Neural crest cell (in vitro differentiated cells): Measurements from ENCODE around the gene SLC17A9. TPM values are rescaled to one million over a fixed set of nuclear protein-coding genes. Genes with fewer than 3 reads are reported as not detected.
"Not testable (repeated sequence)": the region's sequence is repeated elsewhere in the genome, so short reads cannot be mapped to it uniquely, and the experiment has no call there.

Experiments used
- DNase-seq: peaks from one replicate; pipeline ENCODE4 v3.0.0; 2021; ENCODE audit warnings: low read depth, mixed read lengths, low spot score
- H3K27ac Mint-ChIP-seq: one replicate; pipeline ENCODE4 v1.8.0; 2021; ENCODE audit warnings: mild to moderate bottlenecking, mixed read lengths; ENCODE audit not compliant: unreplicated experiment
- H3K27me3 Mint-ChIP-seq: 2 replicates; pipeline ENCODE4 v1.8.0; 2021; ENCODE audit warnings: low read depth, mild to moderate bottlenecking, mixed read lengths
- H3K36me3 Mint-ChIP-seq: 2 replicates; pipeline ENCODE4 v1.8.0; 2021; ENCODE audit warnings: low read depth, mild to moderate bottlenecking, mixed read lengths
- H3K4me1 Mint-ChIP-seq: 2 replicates; pipeline ENCODE4 v1.8.0; 2021; ENCODE audit warnings: mixed read lengths
- H3K4me3 Mint-ChIP-seq: one replicate; pipeline ENCODE4 v1.8.0; 2021; ENCODE audit warnings: mild to moderate bottlenecking, mixed read lengths
- H3K9me3 Mint-ChIP-seq: 2 replicates; pipeline ENCODE4 v1.8.0; 2021; ENCODE audit warnings: mixed read lengths
- CTCF ChIP-seq: fragments of 200-600 bp; sonication (generic); conservative IDR thresholded peaks from 2 replicates; pipeline ENCODE4 v1.5.0; 2021; ENCODE audit warnings: antibody characterized with exemption, mild to moderate bottlenecking
- total RNA-seq: library from RNA; stranded (reverse); gene quantifications from 2 replicates; pipeline ENCODE4 v1.2.1, GENCODE V29; 2021

Gene SLC17A9
- total RNA-seq, 1 donor from 2014 or later = 1.2 TPM

- no peaks in the 10 kb centered on the region for H3K36me3 Mint-ChIP-seq
- no peak overlapping the region for H3K27ac Mint-ChIP-seq
- no peaks in the 10 kb centered on the region for H3K27me3 Mint-ChIP-seq
- no peak overlapping the region for H3K4me3 Mint-ChIP-seq
- no peak for DNase-seq
- TF ChIP-seq CTCF = no peak
- no peaks in the 10 kb centered on the region for H3K9me3 Mint-ChIP-seq
- peaks cover 4% of the 10 kb centered on the region for H3K4me1 Mint-ChIP-seq
Observed at GRCh38 chr20:62959101-62959971, 6.8 kb downstream of the SLC17A9 start.

GRCh38 chr20:62959998-62960436 lies 7.5 kb downstream of the SLC17A9 start:
- no peak overlapping the region for H3K27ac Mint-ChIP-seq
- TF ChIP-seq CTCF = no peak
- DNase-seq = no peak
- no peak overlapping the region for H3K4me3 Mint-ChIP-seq
- no peaks in the 10 kb centered on the region for H3K4me1 Mint-ChIP-seq
- no peaks in the 10 kb centered on the region for H3K27me3 Mint-ChIP-seq
- H3K36me3 Mint-ChIP-seq = no peaks in the 10 kb centered on the region
- no peaks in the 10 kb centered on the region for H3K9me3 Mint-ChIP-seq

GRCh38 chr20:62960446-62961309 lies 8.2 kb downstream of the SLC17A9 start:
- not testable (repeated sequence) for H3K36me3 Mint-ChIP-seq, H3K4me3 Mint-ChIP-seq, H3K27ac Mint-ChIP-seq, DNase-seq, H3K27me3 Mint-ChIP-seq, H3K9me3 Mint-ChIP-seq, H3K4me1 Mint-ChIP-seq

GRCh38 chr20:62961310-62961783 lies 8.8 kb downstream of the SLC17A9 start:
- DNase-seq = no peak

GRCh38 chr20:62961799-62962198 lies 9.3 kb downstream of the SLC17A9 start:
- Mint-ChIP-seq H3K27ac (no peak overlapping the region), H3K4me1 (no peaks in the 10 kb centered on the region), H3K27me3 (no peaks in the 10 kb centered on the region), H3K4me3 (no peak overlapping the region), H3K36me3 (no peaks in the 10 kb centered on the region), H3K9me3 (no peaks in the 10 kb centered on the region)
- DNase-seq = no peak
- no peak for TF ChIP-seq CTCF

More at GRCh38 chr20:62961310-62961783, 8.8 kb downstream of the SLC17A9 start:
- no peaks in the 10 kb centered on the region for H3K9me3 Mint-ChIP-seq
- no peak overlapping the region for H3K27ac Mint-ChIP-seq
- H3K4me1 Mint-ChIP-seq = no peaks in the 10 kb centered on the region
- no peak overlapping the region for H3K4me3 Mint-ChIP-seq
- no peaks in the 10 kb centered on the region for H3K36me3 Mint-ChIP-seq
- no peak for TF ChIP-seq CTCF
- H3K27me3 Mint-ChIP-seq = no peaks in the 10 kb centered on the region
